Liver (tissue), 9 donors: ENCODE results near the gene SIPA1L3. TPM values are rescaled to one million over a fixed set of nuclear protein-coding genes. Genes with fewer than 3 reads are reported as not detected.

Experiments
- DNase-seq: peaks from one replicate; pipeline ENCODE4 v3.0.0-alpha.2; 2017; ENCODE audit warnings: low spot score
- H3K27ac ChIP-seq, 2 donors: one replicate each; pipeline ENCODE4 v1.7.0; 2013; ENCODE audit warnings: inconsistent platforms in 2 of 2, low read length in 2 of 2, control low read depth in 1 of 2, low read depth in 1 of 2, mild to moderate bottlenecking in 1 of 2
- H3K27me3 ChIP-seq, 4 donors: one replicate each; pipeline versions ENCODE4 v1.6.1 to v1.7.0; 2013; ENCODE audit warnings: low read length in 3 of 4, inconsistent platforms in 1 of 4, mild to moderate bottlenecking in 1 of 4, moderate library complexity in 1 of 4; ENCODE audit not compliant: control insufficient read depth in 4 of 4, insufficient read depth in 4 of 4
- H3K36me3 ChIP-seq, 4 donors: one replicate each; pipeline versions ENCODE4 v1.6.1 to v1.7.0; 2013; ENCODE audit warnings: low read length in 3 of 4, mild to moderate bottlenecking in 3 of 4, low read depth in 1 of 4, moderate library complexity in 1 of 4; ENCODE audit not compliant: control insufficient read depth in 4 of 4, insufficient read depth in 3 of 4
- H3K4me1 ChIP-seq, 4 donors: one replicate each; pipeline versions ENCODE4 v1.6.1 to v1.7.0; 2013; ENCODE audit warnings: low read length in 3 of 4, mild to moderate bottlenecking in 3 of 4, moderate library complexity in 1 of 4; ENCODE audit not compliant: control insufficient read depth in 4 of 4, insufficient read depth in 4 of 4
- H3K4me3 ChIP-seq, 3 donors: one replicate each; pipeline versions ENCODE4 v1.6.1 to v1.7.0; 2013; ENCODE audit warnings: low read length in 3 of 3, control low read depth in 1 of 3, low read depth in 1 of 3, mild to moderate bottlenecking in 1 of 3
- H3K9ac ChIP-seq, 2 donors: one replicate each; pipeline ENCODE4 v1.7.0; 2013; ENCODE audit warnings: low read length in 2 of 2, mild to moderate bottlenecking in 2 of 2, moderate library complexity in 2 of 2, control low read depth in 1 of 2, low read depth in 1 of 2
- H3K9me3 ChIP-seq, 4 donors: one replicate each; pipeline versions ENCODE4 v1.6.1 to v1.7.0; 2013; ENCODE audit warnings: low read length in 3 of 4; ENCODE audit not compliant: control insufficient read depth in 4 of 4
- EGR1 ChIP-seq, 2 donors: IDR thresholded peaks; 2 replicates each; pipeline ENCODE4 v1.6.1; 2016 to 2018; ENCODE audit warnings: antibody characterized with exemption in 2 of 2, low read depth in 2 of 2
- FOXA1 ChIP-seq: IDR thresholded peaks from 2 replicates; pipeline ENCODE4 v1.6.1; 2016; ENCODE audit warnings: antibody characterized with exemption
- FOXA2 ChIP-seq: IDR thresholded peaks from 2 replicates; pipeline ENCODE4 v1.6.1; 2016; ENCODE audit warnings: antibody characterized with exemption
- GABPA ChIP-seq, 2 donors: IDR thresholded peaks in 1 of 2; conservative IDR thresholded peaks in 1 of 2; 2 replicates each; pipeline ENCODE4 v1.6.1; 2016; ENCODE audit warnings: antibody characterized with exemption in 2 of 2, mild to moderate bottlenecking in 1 of 2, moderate library complexity in 1 of 2
- HNF4A ChIP-seq, 2 donors: conservative IDR thresholded peaks; 2 replicates each; pipeline ENCODE4 v1.6.1; 2016; ENCODE audit warnings: antibody characterized with exemption in 2 of 2, mild to moderate bottlenecking in 2 of 2
- HNF4G ChIP-seq: IDR thresholded peaks from 2 replicates; pipeline ENCODE4 v1.6.1; 2016; ENCODE audit warnings: antibody characterized with exemption
- JUND ChIP-seq, 2 donors: IDR thresholded peaks; 2 replicates each; pipeline ENCODE4 v1.6.1; 2016; ENCODE audit warnings: antibody characterized with exemption in 2 of 2
- NR2F2 ChIP-seq: IDR thresholded peaks from 2 replicates; pipeline ENCODE4 v1.6.1; 2016; ENCODE audit warnings: antibody characterized with exemption
- RXRA ChIP-seq, 2 donors: IDR thresholded peaks; 2 replicates each; pipeline ENCODE4 v1.6.1; 2017 to 2018; ENCODE audit warnings: antibody characterized with exemption in 2 of 2, mild to moderate bottlenecking in 1 of 2
- SP1 ChIP-seq: IDR thresholded peaks from 2 replicates; pipeline ENCODE4 v1.6.1; 2018; ENCODE audit warnings: antibody characterized with exemption, mild to moderate bottlenecking
- TAF1 ChIP-seq: conservative IDR thresholded peaks from 2 replicates; pipeline ENCODE4 v1.6.1; 2016; ENCODE audit warnings: antibody characterized with exemption, mild to moderate bottlenecking
- WGBS: extraction: QIAGEN DNeasy Blood & Tissue Kit; methylation state at CpG from one replicate; pipeline ENCODE4 v1.1.7; 2013; 5-methylcytosine and 5-hydroxymethylcytosine counted together
- polyA plus RNA-seq, 2 donors: library from polyadenylated mRNA; stranded (reverse) in 1 of 2; unstranded in 1 of 2; fragments of 200-250 nt in 1 of 2; fragments of >200 nt in 1 of 2; fragmentation: Nextera tagmentation in 1 of 2; extraction: Ambion mirVana in 1 of 2; gene quantifications; one replicate each; pipeline versions ENCODE4 v1.2.1 to v1.2.3, GENCODE V29; 2013 to 2015
- total RNA-seq, 2 donors: library from RNA; depleted of rRNA; stranded (reverse); fragments of >200 nt; gene quantifications; one replicate each; pipeline ENCODE4 v1.2.3, GENCODE V29; 2014
- TF ChIP-seq, protein P1 (sequence below): IDR thresholded peaks from 2 replicates; pipeline ENCODE4 v1.6.1; 2016; ENCODE audit warnings: antibody characterized with exemption, mild to moderate bottlenecking
- TF ChIP-seq, protein P2 (sequence below): fragments of 150-350 bp; IDR thresholded peaks from 2 replicates; pipeline ENCODE4 v1.5.1; 2017; ENCODE audit warnings: improper control_type of control experiment, low read depth, low read length; ENCODE audit not compliant: missing input control
- TF ChIP-seq, protein P3 (sequence below): IDR thresholded peaks from 2 replicates; pipeline ENCODE4 v1.6.1; 2016; ENCODE audit warnings: antibody characterized with exemption
- TF ChIP-seq, protein P4 (sequence below): IDR thresholded peaks from 2 replicates; pipeline ENCODE4 v1.6.1; 2016; ENCODE audit warnings: antibody characterized with exemption
- donor health status: healthy.
- donor health status: healthy.
- donor health status: healthy.
- donor health status: healthy.
- donor health status: healthy.

The SIPA1L3 gene
- total and polyA plus RNA-seq, 4 donors = 2.4 to 10.0 (median 4.4) TPM

DNA sequence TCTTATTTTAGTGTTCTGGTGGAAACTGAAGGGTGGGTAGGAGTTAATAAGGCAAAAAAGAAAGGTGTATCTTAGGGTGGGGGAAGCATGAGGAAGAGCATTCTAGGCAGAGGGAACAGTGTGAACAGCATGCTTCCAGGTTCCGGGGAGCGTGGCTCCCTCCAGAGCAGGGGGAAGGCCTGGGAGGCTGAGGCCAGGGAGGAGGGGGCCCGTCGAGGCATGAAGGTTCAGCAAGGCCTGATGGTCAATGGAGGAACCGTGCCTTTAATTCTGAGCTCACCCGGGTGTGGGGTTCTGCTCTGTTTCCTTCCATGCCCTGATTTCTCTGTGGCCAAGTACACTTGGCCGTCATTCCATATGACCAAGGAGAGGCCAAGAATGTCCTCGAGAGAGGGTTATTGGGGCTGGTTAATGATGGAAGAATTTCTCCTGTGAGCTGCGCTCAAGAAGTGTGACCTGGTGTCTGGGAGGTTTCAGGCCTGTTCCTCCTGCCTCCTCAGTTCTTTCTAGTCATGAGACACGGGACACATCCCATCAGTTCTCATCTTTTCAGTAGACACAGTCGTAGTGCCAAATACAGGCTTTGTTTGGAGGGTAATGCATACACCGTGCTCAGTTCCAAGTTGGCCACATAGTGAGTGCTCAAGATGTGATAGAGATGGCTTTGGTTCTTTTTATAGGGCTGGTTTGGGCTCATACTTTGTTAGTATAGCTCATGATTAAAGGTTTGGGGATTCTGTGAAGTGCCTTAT is 73.6 kb downstream of the SIPA1L3 start:
- DNase-seq = no peak
- no peak overlapping the region for H3K4me3 ChIP-seq
- WGBS = 96% methylated on average over 12 of the region's 12 CpGs
- H3K4me1 ChIP-seq = peaks cover 0 to 5% (median 0%) of the 10 kb centered on the region in 4 donors
- H3K36me3 ChIP-seq = no peaks in the 10 kb centered on the region
- H3K27ac ChIP-seq = no peak overlapping the region
- H3K9me3 ChIP-seq = no peaks in the 10 kb centered on the region
- H3K9ac ChIP-seq = no peak overlapping the region
- no peaks in the 10 kb centered on the region for H3K27me3 ChIP-seq
- no peak for TF ChIP-seq SP1
- TF ChIP-seq, protein P1, sequence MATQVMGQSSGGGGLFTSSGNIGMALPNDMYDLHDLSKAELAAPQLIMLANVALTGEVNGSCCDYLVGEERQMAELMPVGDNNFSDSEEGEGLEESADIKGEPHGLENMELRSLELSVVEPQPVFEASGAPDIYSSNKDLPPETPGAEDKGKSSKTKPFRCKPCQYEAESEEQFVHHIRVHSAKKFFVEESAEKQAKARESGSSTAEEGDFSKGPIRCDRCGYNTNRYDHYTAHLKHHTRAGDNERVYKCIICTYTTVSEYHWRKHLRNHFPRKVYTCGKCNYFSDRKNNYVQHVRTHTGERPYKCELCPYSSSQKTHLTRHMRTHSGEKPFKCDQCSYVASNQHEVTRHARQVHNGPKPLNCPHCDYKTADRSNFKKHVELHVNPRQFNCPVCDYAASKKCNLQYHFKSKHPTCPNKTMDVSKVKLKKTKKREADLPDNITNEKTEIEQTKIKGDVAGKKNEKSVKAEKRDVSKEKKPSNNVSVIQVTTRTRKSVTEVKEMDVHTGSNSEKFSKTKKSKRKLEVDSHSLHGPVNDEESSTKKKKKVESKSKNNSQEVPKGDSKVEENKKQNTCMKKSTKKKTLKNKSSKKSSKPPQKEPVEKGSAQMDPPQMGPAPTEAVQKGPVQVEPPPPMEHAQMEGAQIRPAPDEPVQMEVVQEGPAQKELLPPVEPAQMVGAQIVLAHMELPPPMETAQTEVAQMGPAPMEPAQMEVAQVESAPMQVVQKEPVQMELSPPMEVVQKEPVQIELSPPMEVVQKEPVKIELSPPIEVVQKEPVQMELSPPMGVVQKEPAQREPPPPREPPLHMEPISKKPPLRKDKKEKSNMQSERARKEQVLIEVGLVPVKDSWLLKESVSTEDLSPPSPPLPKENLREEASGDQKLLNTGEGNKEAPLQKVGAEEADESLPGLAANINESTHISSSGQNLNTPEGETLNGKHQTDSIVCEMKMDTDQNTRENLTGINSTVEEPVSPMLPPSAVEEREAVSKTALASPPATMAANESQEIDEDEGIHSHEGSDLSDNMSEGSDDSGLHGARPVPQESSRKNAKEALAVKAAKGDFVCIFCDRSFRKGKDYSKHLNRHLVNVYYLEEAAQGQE = no peak
- TF ChIP-seq FOXA2 = no peak
- no peak for TF ChIP-seq HNF4A (conservative IDR thresholded peaks at IDR 0.05)
- TF ChIP-seq RXRA (IDR thresholded peaks at IDR 0.05) = no peak
- TF ChIP-seq FOXA1 = no peak
- no peak for TF ChIP-seq NR2F2
- no peak for TF ChIP-seq HNF4G
- TF ChIP-seq, protein P2, sequence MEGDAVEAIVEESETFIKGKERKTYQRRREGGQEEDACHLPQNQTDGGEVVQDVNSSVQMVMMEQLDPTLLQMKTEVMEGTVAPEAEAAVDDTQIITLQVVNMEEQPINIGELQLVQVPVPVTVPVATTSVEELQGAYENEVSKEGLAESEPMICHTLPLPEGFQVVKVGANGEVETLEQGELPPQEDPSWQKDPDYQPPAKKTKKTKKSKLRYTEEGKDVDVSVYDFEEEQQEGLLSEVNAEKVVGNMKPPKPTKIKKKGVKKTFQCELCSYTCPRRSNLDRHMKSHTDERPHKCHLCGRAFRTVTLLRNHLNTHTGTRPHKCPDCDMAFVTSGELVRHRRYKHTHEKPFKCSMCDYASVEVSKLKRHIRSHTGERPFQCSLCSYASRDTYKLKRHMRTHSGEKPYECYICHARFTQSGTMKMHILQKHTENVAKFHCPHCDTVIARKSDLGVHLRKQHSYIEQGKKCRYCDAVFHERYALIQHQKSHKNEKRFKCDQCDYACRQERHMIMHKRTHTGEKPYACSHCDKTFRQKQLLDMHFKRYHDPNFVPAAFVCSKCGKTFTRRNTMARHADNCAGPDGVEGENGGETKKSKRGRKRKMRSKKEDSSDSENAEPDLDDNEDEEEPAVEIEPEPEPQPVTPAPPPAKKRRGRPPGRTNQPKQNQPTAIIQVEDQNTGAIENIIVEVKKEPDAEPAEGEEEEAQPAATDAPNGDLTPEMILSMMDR = no peak
- TF ChIP-seq, protein P3, sequence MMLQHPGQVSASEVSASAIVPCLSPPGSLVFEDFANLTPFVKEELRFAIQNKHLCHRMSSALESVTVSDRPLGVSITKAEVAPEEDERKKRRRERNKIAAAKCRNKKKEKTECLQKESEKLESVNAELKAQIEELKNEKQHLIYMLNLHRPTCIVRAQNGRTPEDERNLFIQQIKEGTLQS = no peak
- TF ChIP-seq TAF1 = no peak

DNA sequence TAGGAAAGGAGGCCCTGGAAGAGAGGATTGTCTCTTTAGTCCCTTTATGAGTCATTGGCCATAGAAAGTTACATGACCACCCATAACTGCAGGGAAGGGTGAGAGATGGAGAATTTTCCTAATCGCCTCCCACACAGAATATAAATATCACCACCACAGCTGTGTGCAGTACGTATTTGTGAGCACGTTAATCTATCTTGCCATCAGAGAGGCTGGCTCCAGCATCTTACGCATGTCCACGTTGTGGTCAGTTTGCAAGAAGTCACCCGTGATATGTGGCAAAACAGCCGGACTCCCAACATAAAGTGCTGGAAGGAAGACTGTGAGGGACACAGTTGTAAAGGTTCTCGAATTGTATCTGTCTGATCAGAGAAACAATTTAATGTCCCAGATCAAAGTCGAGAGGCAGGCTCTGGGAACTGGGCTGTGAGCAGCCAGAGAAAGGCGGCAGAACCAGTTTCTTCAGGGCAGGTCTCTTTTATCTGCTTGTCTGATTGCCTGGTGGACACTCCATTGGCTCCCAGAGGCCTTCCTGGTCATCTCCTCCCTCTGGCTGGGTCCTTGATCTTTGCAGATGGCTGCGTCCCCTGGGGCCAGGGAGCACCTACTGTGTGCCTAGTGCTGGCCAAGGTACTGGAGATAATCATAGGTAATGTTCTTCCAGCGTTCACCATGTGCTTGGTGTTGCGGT is 74.9 kb downstream of the SIPA1L3 start:
- Histone ChIP-seq H3K36me3 (no peaks in the 10 kb centered on the region), H3K27me3 (no peaks in the 10 kb centered on the region), H3K4me3 (no peak overlapping the region), H3K9ac (no peak overlapping the region), H3K4me1 (peaks cover 0 to 5% (median 0%) of the 10 kb centered on the region in 4 donors), H3K9me3 (no peaks in the 10 kb centered on the region), H3K27ac (no peak overlapping the region)
- no peak for DNase-seq
- WGBS = 85% methylated on average over 13 of the region's 13 CpGs
- TF ChIP-seq HNF4A (conservative IDR thresholded peaks at IDR 0.05) (no peak), EGR1 (IDR thresholded peaks at IDR 0.05; ENCODE audit: low read depth in 2 of 2) (no peak), FOXA1 (no peak), FOXA2 (no peak), RXRA (IDR thresholded peaks at IDR 0.05) (no peak), GABPA (IDR thresholded peaks at IDR 0.05 in 1 of 2, conservative IDR thresholded peaks at IDR 0.05 in 1 of 2) (no peak), JUND (IDR thresholded peaks at IDR 0.05) (no peak)
- TF ChIP-seq, protein P3 = no peak
- TF ChIP-seq, protein P1 = no peak
- TF ChIP-seq, protein P4, sequence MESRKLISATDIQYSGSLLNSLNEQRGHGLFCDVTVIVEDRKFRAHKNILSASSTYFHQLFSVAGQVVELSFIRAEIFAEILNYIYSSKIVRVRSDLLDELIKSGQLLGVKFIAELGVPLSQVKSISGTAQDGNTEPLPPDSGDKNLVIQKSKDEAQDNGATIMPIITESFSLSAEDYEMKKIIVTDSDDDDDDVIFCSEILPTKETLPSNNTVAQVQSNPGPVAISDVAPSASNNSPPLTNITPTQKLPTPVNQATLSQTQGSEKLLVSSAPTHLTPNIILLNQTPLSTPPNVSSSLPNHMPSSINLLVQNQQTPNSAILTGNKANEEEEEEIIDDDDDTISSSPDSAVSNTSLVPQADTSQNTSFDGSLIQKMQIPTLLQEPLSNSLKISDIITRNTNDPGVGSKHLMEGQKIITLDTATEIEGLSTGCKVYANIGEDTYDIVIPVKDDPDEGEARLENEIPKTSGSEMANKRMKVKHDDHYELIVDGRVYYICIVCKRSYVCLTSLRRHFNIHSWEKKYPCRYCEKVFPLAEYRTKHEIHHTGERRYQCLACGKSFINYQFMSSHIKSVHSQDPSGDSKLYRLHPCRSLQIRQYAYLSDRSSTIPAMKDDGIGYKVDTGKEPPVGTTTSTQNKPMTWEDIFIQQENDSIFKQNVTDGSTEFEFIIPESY = no peak
- TF ChIP-seq, protein P2 = no peak
